Measurements from ENCODE around the gene SRCAP.

Gene SRCAP

GRCh38 chr16:30656974-30657865, 41.8 kb upstream of the SRCAP start:
- H3K4me2 ChIP-seq: peak overlapping the region; percentile 92
- peaks cover 30% of the 10 kb centered on the region for H4K20me1 ChIP-seq
- H3K27ac ChIP-seq: peak overlapping the region; percentile 65
- H3K36me3 ChIP-seq: peaks cover 51% of the 10 kb centered on the region
- TF ChIP-seq Cebpa-rat (IDR thresholded peaks at IDR 0.05): no peak
- no peaks in the 10 kb centered on the region for H3K27me3 ChIP-seq
- H3K4me1 ChIP-seq: peaks cover 40% of the 10 kb centered on the region
- H3K9ac ChIP-seq: peak overlapping the region; percentile 79
- no peaks in the 10 kb centered on the region for H3K9me3 ChIP-seq
- H3K4me3 ChIP-seq: peak overlapping the region; percentile 64

GRCh38 chr16:30657866-30658730, 40.9 kb upstream of the SRCAP start, which contains the start of gene FBRS:
TSS of gene FBRS (plus strand) at chr16:30658431. CDS start at chr16:30659519, 1,088 bp downstream.
- Histone ChIP-seq H3K27me3 (no peaks in the 10 kb centered on the region), H3K4me2 (peak within 1 kb of the TSS; percentile 92), H3K9ac (peak within 1 kb of the TSS; percentile 94), H3K27ac (peak within 1 kb of the TSS; percentile 97), H3K36me3 (peaks cover 52% of the 10 kb centered on the region), H3K4me1 (peaks cover 40% of the 10 kb centered on the region), H3K4me3 (peak within 1 kb of the TSS; percentile 93), H3K9me3 (no peaks in the 10 kb centered on the region), H4K20me1 (peaks cover 39% of the 10 kb centered on the region)
- no peak for TF ChIP-seq Cebpa-rat (IDR thresholded peaks at IDR 0.05)

GRCh38 chr16:30658731-30659506, 40.1 kb upstream of the SRCAP start:
- no peaks in the 10 kb centered on the region for H3K27me3 ChIP-seq
- H3K36me3 ChIP-seq: peaks cover 52% of the 10 kb centered on the region
- no peak for TF ChIP-seq Cebpa-rat (IDR thresholded peaks at IDR 0.05)
- peak overlapping the region; percentile 94 for H3K9ac ChIP-seq
- peaks cover 46% of the 10 kb centered on the region for H3K4me1 ChIP-seq
- peak overlapping the region; percentile 88 for H3K4me2 ChIP-seq
- H3K27ac ChIP-seq: peak overlapping the region; percentile 97
- peaks cover 47% of the 10 kb centered on the region for H4K20me1 ChIP-seq
- no peaks in the 10 kb centered on the region for H3K9me3 ChIP-seq
- H3K4me3 ChIP-seq: peak overlapping the region; percentile 93

GRCh38 chr16:30659507-30660423, 39.2 kb upstream of the SRCAP start:
- peaks cover 46% of the 10 kb centered on the region for H3K4me1 ChIP-seq
- H3K27me3 ChIP-seq: no peaks in the 10 kb centered on the region
- no peaks in the 10 kb centered on the region for H3K9me3 ChIP-seq
- H3K4me3 ChIP-seq: peak overlapping the region; percentile 93
- H3K36me3 ChIP-seq: peaks cover 51% of the 10 kb centered on the region
- peak overlapping the region; percentile 94 for H3K9ac ChIP-seq
- peaks cover 54% of the 10 kb centered on the region for H4K20me1 ChIP-seq
- H3K4me2 ChIP-seq: peak overlapping the region; percentile 88
- no peak for TF ChIP-seq Cebpa-rat (IDR thresholded peaks at IDR 0.05)
- H3K27ac ChIP-seq: peak overlapping the region; percentile 97

GRCh38 chr16:30660424-30661261, 38.3 kb upstream of the SRCAP start:
- Histone ChIP-seq H3K27ac (peak overlapping the region; percentile 97), H4K20me1 (peaks cover 63% of the 10 kb centered on the region), H3K9me3 (no peaks in the 10 kb centered on the region), H3K9ac (peak overlapping the region; percentile 94), H3K36me3 (peaks cover 51% of the 10 kb centered on the region), H3K27me3 (no peaks in the 10 kb centered on the region), H3K4me2 (peak overlapping the region; percentile 88), H3K4me3 (peak overlapping the region; percentile 93), H3K4me1 (peaks cover 46% of the 10 kb centered on the region)
- no peak for TF ChIP-seq Cebpa-rat (IDR thresholded peaks at IDR 0.05)

- no peak for TF ChIP-seq Cebpa-rat (IDR thresholded peaks at IDR 0.05)
- H3K27ac ChIP-seq: no peak overlapping the region
- H3K9ac ChIP-seq: peak overlapping the region; percentile 94
- no peak overlapping the region for H3K4me3 ChIP-seq
- H3K4me2 ChIP-seq: peak overlapping the region; percentile 88; the same call in 1 of the 2 replicates
- no peaks in the 10 kb centered on the region for H3K27me3 ChIP-seq
- H3K4me1 ChIP-seq: peaks cover 37% of the 10 kb centered on the region
- H3K36me3 ChIP-seq: peaks cover 63% of the 10 kb centered on the region
- peaks cover 81% of the 10 kb centered on the region for H4K20me1 ChIP-seq
- no peaks in the 10 kb centered on the region for H3K9me3 ChIP-seq
These were observed 36.5 kb upstream of the SRCAP start for GRCh38 chr16:30662449-30662848.

- no peaks in the 10 kb centered on the region for H3K9me3 ChIP-seq
- no peak for TF ChIP-seq Cebpa-rat (IDR thresholded peaks at IDR 0.05)
- H3K36me3 ChIP-seq: peaks cover 69% of the 10 kb centered on the region
- peak overlapping the region; percentile 37; the same call in 1 of the 2 replicates for H3K9ac ChIP-seq
- peaks cover 35% of the 10 kb centered on the region for H3K4me1 ChIP-seq
- H3K27ac ChIP-seq: no peak overlapping the region
- no peaks in the 10 kb centered on the region for H3K27me3 ChIP-seq
- H4K20me1 ChIP-seq: peaks cover 87% of the 10 kb centered on the region
- H3K4me3 ChIP-seq: no peak overlapping the region
- 0 out of 2 replicates have a peak overlapping the region, but pooled peaks have one; percentile 20 for H3K4me2 ChIP-seq
These were observed 35.9 kb upstream of the SRCAP start for GRCh38 chr16:30663038-30663437.

GRCh38 chr16:30663820-30664219, 35.2 kb upstream of the SRCAP start:
- no peaks in the 10 kb centered on the region for H3K27me3 ChIP-seq
- H3K27ac ChIP-seq: no peak overlapping the region
- peaks cover 35% of the 10 kb centered on the region for H3K4me1 ChIP-seq
- H3K9ac ChIP-seq: peak overlapping the region; percentile 37; the same call in 1 of the 2 replicates
- H3K4me2 ChIP-seq: no peak overlapping the region
- H3K4me3 ChIP-seq: no peak overlapping the region
- peaks cover 93% of the 10 kb centered on the region for H4K20me1 ChIP-seq
- peaks cover 76% of the 10 kb centered on the region for H3K36me3 ChIP-seq
- TF ChIP-seq Cebpa-rat (IDR thresholded peaks at IDR 0.05): no peak
- H3K9me3 ChIP-seq: no peaks in the 10 kb centered on the region

All from BLaER1 (cell line).